HepG2 (cell line): Measurements from ENCODE around the gene AFF2. TPM values are rescaled to one million over a fixed set of nuclear protein-coding genes. Genes with fewer than 3 reads are reported as not detected.

Experiments used
- ATAC-seq: fragments of 200-7000 bp; cut with Tn5 transposase; 3 replicates; pipeline ENCODE4 v1.9.1; 2020; ENCODE audit warnings: mild to moderate bottlenecking, moderate library complexity
- BruUV-seq: library from RNA; stranded (reverse); fragments of 400-500 nt; replicated peaks from 2 replicates; lab custom pipeline; 2021; lab: Mats Ljungman, UMichigan
- CTCF ChIA-PET: fragments of 300-600 bp; formaldehyde crosslinking; extraction: SDS; loops from one replicate; lab custom pipeline; 2021; ENCODE audit warnings: low total read pairs, inconsistent platforms, low intra/inter-chr PET ratio; lab: Yijun Ruan, JAX
- POLR2A ChIA-PET: fragments of 350-600 bp; sonication (Branson Sonifier 250); formaldehyde crosslinking; loops from one replicate; lab custom pipeline; 2020; ENCODE audit warnings: antibody characterized with exemption, inconsistent platforms; lab: Yijun Ruan, JAX
- DNase-seq: peaks from one replicate; pipeline ENCODE4 v3.0.0-alpha.2; 2015; ENCODE audit warnings: low spot score
- FAIRE-seq: peaks from 3 replicates; lab custom pipeline; 2011; peaks lifted over from hg19 to GRCh38; lab: Jason Lieb, UNC
- H2AFZ ChIP-seq: one replicate; pipeline ENCODE4 v1.6.1; 2011; ENCODE audit warnings: low read length, inconsistent platforms
- H3K27ac ChIP-seq: fragments of 300-600 bp; 3 replicates; pipeline ENCODE4 v1.8.0; 2011; ENCODE audit warnings: mixed run types, mild to moderate bottlenecking, mixed read lengths, low read length, inconsistent platforms; ENCODE audit not compliant: insufficient read depth; ENCODE audit errors: extremely low read length
- H3K27me3 ChIP-seq, 2 experiments: fragments of 200-600 bp in 1 of 2; 2 replicates in 1 of 2; 3 replicates in 1 of 2; pipeline versions ENCODE4 v1.6.0 to v1.8.0; 2011; ENCODE audit warnings: low read length in 2 of 2, mild to moderate bottlenecking in 2 of 2, moderate library complexity in 2 of 2, inconsistent platforms in 1 of 2; ENCODE audit not compliant: insufficient read depth in 2 of 2, control insufficient read depth in 1 of 2
- H3K36me3 ChIP-seq, 2 experiments: fragments of 200-600 bp in 1 of 2; replicated peaks in 1 of 2; 2 replicates in 1 of 2; 3 replicates in 1 of 2; pipeline versions ENCODE4 v1.5.1 to v1.8.0; 2011; ENCODE audit warnings: low read length in 2 of 2, inconsistent platforms in 1 of 2; ENCODE audit not compliant: insufficient read depth in 2 of 2, control insufficient read depth in 1 of 2
- H3K4me1 ChIP-seq: 2 replicates; pipeline ENCODE4 v1.5.1; 2012; ENCODE audit warnings: low read length, inconsistent platforms; ENCODE audit not compliant: insufficient read depth
- H3K4me2 ChIP-seq: 2 replicates; pipeline ENCODE4 v1.6.0; 2011; ENCODE audit warnings: low read depth, low read length, inconsistent platforms
- H3K4me3 ChIP-seq, 3 experiments: fragments of 200-600 bp in 1 of 3; sonication (generic), shearing (Covaris generic) in 1 of 3; replicated peaks in 1 of 3; 2 replicates each; pipeline ENCODE4 v1.5.1; 2011 to 2016; ENCODE audit warnings: low read length in 3 of 3, inconsistent platforms in 2 of 3, low read depth in 2 of 3, mild to moderate bottlenecking in 2 of 3, control low read depth in 1 of 3, mixed read lengths in 1 of 3; ENCODE audit not compliant: insufficient read depth in 1 of 3
- H3K79me2 ChIP-seq: one replicate; pipeline ENCODE4 v1.6.1; 2011; ENCODE audit warnings: low read length, inconsistent platforms; ENCODE audit not compliant: insufficient read depth
- H3K9ac ChIP-seq: 2 replicates; pipeline ENCODE4 v1.6.0; 2011; ENCODE audit warnings: mild to moderate bottlenecking, low read depth, low read length, inconsistent platforms; ENCODE audit not compliant: insufficient read depth
- H3K9me3 ChIP-seq: 2 replicates; pipeline ENCODE4 v1.5.1; 2012; ENCODE audit warnings: mild to moderate bottlenecking, low read length
- H4K20me1 ChIP-seq: 2 replicates; pipeline ENCODE4 v1.6.0; 2011; ENCODE audit warnings: inconsistent platforms, mild to moderate bottlenecking, low read length, moderate library complexity; ENCODE audit not compliant: insufficient read depth
- KIAA2018 ChIP-seq: sonication (generic); formaldehyde crosslinking; IDR thresholded peaks from 2 replicates; pipeline ENCODE4 v1.5.0; 2020; ENCODE audit warnings: mild to moderate bottlenecking, missing genetic modification reagents, borderline replicate concordance
- ZNF431 ChIP-seq: sonication (generic); formaldehyde crosslinking; IDR thresholded peaks from 2 replicates; pipeline ENCODE4 v1.9.0; 2022; ENCODE audit warnings: missing genetic modification reagents, low read depth, mild to moderate bottlenecking, borderline replicate concordance
- ZNF557 ChIP-seq: sonication (generic); formaldehyde crosslinking; IDR thresholded peaks from 2 replicates; pipeline ENCODE4 v1.4.0; 2020; ENCODE audit warnings: missing genetic modification reagents
- ZNF75D ChIP-seq: sonication (generic); formaldehyde crosslinking; IDR thresholded peaks from 2 replicates; pipeline ENCODE4 v1.8.1; 2023; ENCODE audit warnings: missing genetic modification reagents, mild to moderate bottlenecking, borderline replicate concordance
- WGBS: methylation state at CpG from one replicate; pipeline ENCODE4 v1.1.6; 2017; ENCODE audit warnings: low lambda C conversion rate; 5-methylcytosine and 5-hydroxymethylcytosine counted together
- in situ Hi-C: cut with HindIII; loops from 2 replicates; pipeline ENCODE4 v1.10.0; 2017; ENCODE audit warnings: low pct_unique_long_range_greater_than_20kb; ENCODE audit not compliant: extremely low pct_ligation_motif_present
- intact Hi-C: fragments of 100-400 bp; cut with micrococcal nuclease; formaldehyde crosslinking; loops from one replicate; pipeline ENCODE4 v1.10.0; 2022; ENCODE audit not compliant: unreplicated experiment
- polyA plus RNA-seq, 8 experiments: library from polyadenylated mRNA; depleted of rRNA in 3 of 8; stranded (reverse) in 7 of 8; unstranded in 1 of 8; fragments of >200 nt; fragmentation: Illumina TruSeq in 4 of 8; extraction: Trizol in 4 of 8; gene quantifications; 2 replicates each; pipeline versions ENCODE4 v1.2.1 to v1.2.3, GENCODE V29; 2011 to 2016; ENCODE audit warnings: low read depth in 4 of 8, missing spikeins in 1 of 8, mixed read lengths in 1 of 8; ENCODE audit not compliant: insufficient read depth in 1 of 8
- total RNA-seq, 5 experiments: library from RNA; depleted of rRNA; stranded (reverse); fragments of >200 nt; fragmentation: Illumina TruSeq; extraction: Trizol; gene quantifications; 2 replicates each; pipeline ENCODE4 v1.2.3, GENCODE V29; 2016; ENCODE audit warnings: low read depth in 1 of 5

The AFF2 gene
- total and polyA plus RNA-seq, 2 of the 13 experiments (the other 11 are each of a cell fraction or from before 2014, with no cell fraction given) = not detected

GRCh38 chrX:148713981-148714380 is 213.6 kb downstream of the AFF2 start (continued):
- TF ChIP-seq KIAA2018 = no peak
- no peak for TF ChIP-seq ZNF431 (CRISPR knock-in tag)

- TF ChIP-seq ZNF557 = no peak
- no peak for TF ChIP-seq ZNF75D
- H3K9me3 ChIP-seq = no peaks in the 10 kb centered on the region; the same call in none of the 2 replicates
- no peak for DNase-seq
- ATAC-seq = no peak
- WGBS = 6% methylated on average over 3 of the region's 4 CpGs
- no peaks in the 10 kb centered on the region for H3K79me2 ChIP-seq
- H3K4me3 ChIP-seq = no peak overlapping the region
- no peak overlapping the region for H3K4me2 ChIP-seq
- no peak for FAIRE-seq
- H3K36me3 ChIP-seq = no peaks in the 10 kb centered on the region
- no peaks in the 10 kb centered on the region for H3K4me1 ChIP-seq
- H3K27ac ChIP-seq = no peak overlapping the region
- in situ Hi-C loops = no loop called here
- H2AFZ ChIP-seq = no peak overlapping the region
- H4K20me1 ChIP-seq = no peaks in the 10 kb centered on the region
- intact Hi-C loops = no loop called here
- H3K9ac ChIP-seq = no peak overlapping the region
- no TSS peak for BruUV-seq
- no peaks in the 10 kb centered on the region for H3K27me3 ChIP-seq
- ChIA-PET POLR2A (no interaction called here), CTCF (no interaction called here)
Observed at GRCh38 chrX:148715361-148715760, 214.9 kb downstream of the AFF2 start.
